Coronary artery (tissue), 2 donors: ENCODE measurements around the gene SLC13A3.

Experiments used
- DNase-seq: peaks from one replicate; pipeline ENCODE4 v3.0.0-alpha.2; 2017; ENCODE audit warnings: low spot score
- H3K27ac ChIP-seq, 2 donors: fragments of 200-600 bp; sonication (generic); one replicate each; pipeline ENCODE4 v1.5.1; 2016 to 2019
- H3K4me3 ChIP-seq: fragments of 200-600 bp; sonication (generic); 2 replicates; pipeline ENCODE4 v1.5.1; 2016; ENCODE audit warnings: mild to moderate bottlenecking, moderate library complexity
- CTCF ChIP-seq: fragments of 200-600 bp; sonication (generic); IDR thresholded peaks from one replicate; pipeline ENCODE4 v1.5.1; 2019; ENCODE audit warnings: antibody characterized with exemption

SLC13A3 gene

GRCh38 chr20:46650575-46651090, 626 bp downstream of the SLC13A3 start:
- Histone ChIP-seq H3K27ac (no peak overlapping the region), H3K4me3 (no peak overlapping the region)
- DNase-seq: no peak
- TF ChIP-seq CTCF: no peak

- Histone ChIP-seq H3K4me3 (no peak overlapping the region), H3K27ac (no peak overlapping the region)
- DNase-seq: no peak
- TF ChIP-seq CTCF: no peak
Measured at GRCh38 chr20:46649965-46650542, 1.2 kb downstream of the SLC13A3 start.

- H3K27ac ChIP-seq: no peak overlapping the region
- TF ChIP-seq CTCF: no peak
Measured at GRCh38 chr20:46649650-46649949, 1.7 kb downstream of the SLC13A3 start.

GRCh38 chr20:46648903-46649649, 2.2 kb downstream of the SLC13A3 start:
- no peak overlapping the region for H3K4me3 ChIP-seq
- no peak for TF ChIP-seq CTCF
- no peak overlapping the region for H3K27ac ChIP-seq
- DNase-seq: no peak

More at GRCh38 chr20:46649650-46649949, 1.7 kb downstream of the SLC13A3 start:
- H3K4me3 ChIP-seq: no peak overlapping the region
- no peak for DNase-seq

- TF ChIP-seq CTCF: no peak
- Histone ChIP-seq H3K27ac (no peak overlapping the region), H3K4me3 (no peak overlapping the region)
- no peak for DNase-seq
Measured at GRCh38 chr20:46647469-46647868, 3.8 kb downstream of the SLC13A3 start.

GRCh38 chr20:46646659-46647380, 4.4 kb downstream of the SLC13A3 start:
- Histone ChIP-seq H3K27ac (no peak overlapping the region), H3K4me3 (no peak overlapping the region)
- no peak for DNase-seq
- TF ChIP-seq CTCF: no peak
